GM12864 (cell line): ENCODE measurements around the gene FMNL2.

Source experiments
- DNase-seq: peaks from one replicate; pipeline ENCODE4 v3.0.0-alpha.2; 2011; ENCODE audit warnings: low read depth
- H3K4me3 ChIP-seq: 2 replicates; pipeline ENCODE4 v1.5.1; 2011; ENCODE audit warnings: mild to moderate bottlenecking, low read depth, low read length, control low read depth
- CTCF ChIP-seq: IDR thresholded peaks from 2 replicates; pipeline ENCODE4 v1.5.1; 2011; ENCODE audit warnings: low read depth, mild to moderate bottlenecking, moderate library complexity, low read length, control low read depth, inconsistent platforms; ENCODE audit errors: missing control alignments

Gene FMNL2

GRCh38 chr2:152617456-152618192 lies 282.6 kb downstream of the FMNL2 start:
- no peak for DNase-seq
- no peak overlapping the region for H3K4me3 ChIP-seq
- no peak for TF ChIP-seq CTCF

DNA sequence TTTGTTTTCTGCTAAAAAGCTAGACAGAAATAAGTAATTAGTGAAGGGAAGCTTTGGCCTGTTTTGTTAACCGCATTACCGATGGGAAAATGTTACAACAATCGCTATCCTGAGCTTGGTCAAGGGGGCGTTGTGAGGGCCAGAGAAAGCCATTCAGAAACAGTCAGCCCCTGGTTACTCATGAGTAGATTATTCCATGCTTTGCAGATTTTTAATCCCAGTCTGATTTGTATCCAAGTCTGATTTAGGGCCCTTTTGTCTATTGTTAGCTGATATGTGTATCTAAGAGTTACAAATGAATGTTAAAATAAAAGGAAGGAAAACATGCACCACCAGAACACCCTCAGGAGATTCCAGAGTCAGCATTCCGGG lies 283.2 kb downstream of the FMNL2 start:
- TF ChIP-seq CTCF: no peak
- no peak for DNase-seq
- no peak overlapping the region for H3K4me3 ChIP-seq

GRCh38 chr2:152620208-152620607 lies 285.2 kb downstream of the FMNL2 start:
- H3K4me3 ChIP-seq: no peak overlapping the region
- DNase-seq: no peak
- TF ChIP-seq CTCF: no peak

GRCh38 chr2:152620985-152621384 lies 286.0 kb downstream of the FMNL2 start:
- no peak for TF ChIP-seq CTCF
- H3K4me3 ChIP-seq: no peak overlapping the region
- no peak for DNase-seq

- DNase-seq: no peak
- no peak overlapping the region for H3K4me3 ChIP-seq
- no peak for TF ChIP-seq CTCF
Observed at GRCh38 chr2:152622219-152622618, 287.2 kb downstream of the FMNL2 start.

GRCh38 chr2:152623076-152623740 lies 288.2 kb downstream of the FMNL2 start:
- TF ChIP-seq CTCF: no peak
- no peak for DNase-seq
- no peak overlapping the region for H3K4me3 ChIP-seq

DNA sequence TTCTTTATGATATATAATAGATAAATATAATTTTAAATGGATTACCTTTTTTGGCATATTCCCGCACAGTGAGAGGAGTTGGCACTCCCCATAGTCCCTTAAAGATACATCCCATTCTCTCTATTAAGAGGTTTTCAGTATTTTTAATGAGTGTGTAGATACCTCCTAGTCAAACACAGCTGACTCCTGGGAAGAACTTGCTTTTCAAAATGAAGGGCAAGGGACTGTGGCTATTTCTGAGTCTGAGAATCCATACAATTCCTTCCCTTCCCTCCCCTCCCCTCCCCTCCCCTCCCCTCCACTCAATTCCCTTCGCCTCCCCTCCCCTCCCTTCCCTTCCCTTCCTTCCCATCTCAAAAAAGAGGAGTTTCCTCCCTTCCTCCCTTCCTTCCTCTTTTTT lies 288.8 kb downstream of the FMNL2 start:
- no peak for TF ChIP-seq CTCF
- no peak overlapping the region for H3K4me3 ChIP-seq
- DNase-seq: no peak
